H1 (cell line): ENCODE results near the gene WDR31. TPM values are rescaled to one million over a fixed set of nuclear protein-coding genes. Genes with fewer than 3 reads are reported as not detected.

Source experiments
- CTBP2 ChIP-seq: IDR thresholded peaks from 2 replicates; pipeline ENCODE4 v1.7.0; 2011; ENCODE audit warnings: borderline replicate concordance, mild to moderate bottlenecking, moderate library complexity, mixed read lengths, low read length; ENCODE audit not compliant: insufficient read depth, insufficient read length
- RBBP5 ChIP-seq: IDR thresholded peaks from 2 replicates; pipeline ENCODE4 v1.7.1; 2012; ENCODE audit warnings: low read depth, mild to moderate bottlenecking, inconsistent platforms, low read length, moderate library complexity, borderline replicate concordance
- polyA plus RNA-seq, 7 experiments: library from polyadenylated mRNA; depleted of rRNA in 3 of 7; stranded (reverse) in 5 of 7; unstranded in 2 of 7; fragments of >200 nt in 5 of 7; fragments of 200-250 nt in 2 of 7; gene quantifications; 1 replicate in 5 of 7; 2 replicates in 1 of 7; 4 replicates in 1 of 7; pipeline versions ENCODE4 v1.2.1 to v1.2.3, GENCODE V29; 2011 to 2013; ENCODE audit warnings: missing spikeins in 2 of 7, mixed read lengths in 2 of 7
- total RNA-seq: library from RNA; stranded (reverse); fragmentation: NEBNext Ultra II Directional; extraction: Animal tissue kit (Norgen Biotek cat#: 25700); gene quantifications from 2 replicates; pipeline ENCODE4 v1.2.1, GENCODE V29; 2021

WDR31 gene
- total and polyA plus RNA-seq, 2 of the 8 experiments (the other 6 are each of a cell fraction or from before 2014, with no cell fraction given) = 0.27 to 0.28 TPM

GRCh38 chr9:113359385-113359784 lies 19.3 kb upstream of the WDR31 start (continued):
- TF ChIP-seq CTBP2 (no peak), RBBP5 (no peak)
